NT2/D1 (cell line): ENCODE measurements around the gene QRSL1.

Experiments
- DNase-seq: peaks from one replicate; pipeline ENCODE4 v3.0.0-alpha.2; 2011; ENCODE audit warnings: low read depth, low spot score
- H3K27me3 ChIP-seq: 2 replicates; pipeline ENCODE4 v1.6.0; 2011; ENCODE audit warnings: mild to moderate bottlenecking; ENCODE audit not compliant: insufficient read length, insufficient read depth
- H3K36me3 ChIP-seq: 2 replicates; pipeline ENCODE4 v1.6.1; 2011; ENCODE audit warnings: mild to moderate bottlenecking, low read length, mixed read lengths; ENCODE audit not compliant: insufficient read depth, insufficient read length
- H3K4me1 ChIP-seq: 2 replicates; pipeline ENCODE4 v1.5.1; 2011; ENCODE audit not compliant: insufficient read depth, insufficient read length
- H3K4me3 ChIP-seq: 2 replicates; pipeline ENCODE4 v1.5.1; 2011; ENCODE audit warnings: low read depth; ENCODE audit not compliant: insufficient read length
- H3K9ac ChIP-seq: 2 replicates; pipeline ENCODE4 v1.6.0; 2011; ENCODE audit warnings: low read depth; ENCODE audit not compliant: insufficient read length
- H3K9me3 ChIP-seq: 2 replicates; pipeline ENCODE4 v1.5.1; 2011; ENCODE audit warnings: mild to moderate bottlenecking, low read length; ENCODE audit not compliant: insufficient read depth
- SUZ12 ChIP-seq: IDR thresholded peaks from 2 replicates; pipeline ENCODE4 v1.6.1; 2011; ENCODE audit not compliant: insufficient read length, insufficient read depth; ENCODE audit errors: extremely low read depth
- YY1 ChIP-seq: IDR thresholded peaks from 2 replicates; pipeline ENCODE4 v1.6.1; 2011; ENCODE audit not compliant: insufficient read length, insufficient read depth
- ZNF274 ChIP-seq: IDR thresholded peaks from 2 replicates; pipeline ENCODE4 v1.6.1; 2011; ENCODE audit warnings: mild to moderate bottlenecking, low read depth, low read length

The QRSL1 gene

DNA sequence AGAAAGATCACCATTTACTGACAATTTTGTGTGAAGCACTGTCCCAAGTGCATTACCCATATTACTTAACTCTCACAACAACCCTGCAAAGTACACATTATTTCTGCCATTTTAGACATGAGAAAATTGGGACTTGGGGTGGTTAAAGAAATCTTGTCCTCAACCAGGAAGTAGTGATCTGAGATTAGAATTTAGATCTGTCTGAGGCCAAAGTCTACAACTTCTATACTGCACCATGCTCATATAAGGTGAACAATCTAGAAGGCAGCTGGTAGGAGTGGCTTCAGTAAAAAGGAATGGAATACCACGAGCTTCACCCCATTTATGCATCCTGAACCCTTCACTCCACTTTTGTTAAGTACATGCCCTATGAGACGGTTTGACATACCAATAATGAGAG lies 87.6 kb downstream of the QRSL1 start:
- no peak for TF ChIP-seq YY1
- TF ChIP-seq SUZ12, result no peak
- no peak for TF ChIP-seq ZNF274
- H3K9me3 ChIP-seq, result no peaks in the 10 kb centered on the region
- H3K36me3 ChIP-seq, result no peaks in the 10 kb centered on the region
- no peak overlapping the region for H3K4me3 ChIP-seq
- H3K9ac ChIP-seq, result no peak overlapping the region
- H3K27me3 ChIP-seq, result no peaks in the 10 kb centered on the region
- H3K4me1 ChIP-seq, result no peaks in the 10 kb centered on the region
- no peak for DNase-seq
